ENCODE results near the gene RHOH. TPM values are rescaled to one million over a fixed set of nuclear protein-coding genes. Genes with fewer than 3 reads are reported as not detected.

RHOH gene
- total and polyA plus RNA-seq, 9 of the 15 experiments (the other 6 are each of a cell fraction or from before 2014, with no cell fraction given), result 14.3 to 37.7 (median 23.2) TPM

GRCh38 chr4:40238700-40239548 is 42.1 kb downstream of the RHOH start (continued):
- TF ChIP-seq TFE3 (CRISPR knock-in tag; IDR thresholded peaks at IDR 0.05) (peak; percentile 51), ZNF79 (CRISPR knock-in tag; IDR thresholded peaks at IDR 0.05; ENCODE audit: low read depth) (no peak), POLR2A (conservative IDR thresholded peaks at IDR 0.05) (peak; percentile 79), MYBL2 (IDR thresholded peaks at IDR 0.05; ENCODE audit: low read depth) (no peak), MYBL2 (CRISPR knock-in tag; IDR thresholded peaks at IDR 0.05; ENCODE audit: borderline replicate concordance) (no peak), CBFA2T2 (conservative IDR thresholded peaks at IDR 0.05) (0 out of 2 replicates have a peak, but pooled peaks have one; percentile 9), SRF (CRISPR knock-in tag; IDR thresholded peaks at IDR 0.05) (peak; percentile 100), MGA (IDR thresholded peaks at IDR 0.05) (peak; percentile 85), GABPA (tag; conservative IDR thresholded peaks at IDR 0.05; ENCODE audit: low read depth) (peak; percentile 55), ZNF175 (CRISPR knock-in tag; IDR thresholded peaks at IDR 0.05; ENCODE audit: low read depth) (peak; percentile 68), PHTF2 (CRISPR knock-in tag; IDR thresholded peaks at IDR 0.05) (peak; percentile 66; the same call in 1 of the 2 replicates), MYNN (IDR thresholded peaks at IDR 0.05) (0 out of 2 replicates have a peak, but pooled peaks have one; percentile 10), MYNN (CRISPR knock-in tag; IDR thresholded peaks at IDR 0.05) (no peak), POLR2AphosphoS2 (IDR thresholded peaks at IDR 0.05; ENCODE audit: low read length) (peak; percentile 71; the same call in 1 of the 2 replicates)

Data from K562 (cell line).